NCI-H2029 treated with DMSO at 0.1 percent for 48 hours (cell line): ENCODE measurements around the gene HSF2BP.
A peak's percentile ranks its signal among the peaks of the same experiment; 100 is the strongest.
"Not testable (repeated sequence)": the region's sequence is repeated elsewhere in the genome, so short reads cannot be mapped to it uniquely, and the experiment has no call there.

ENCODE experiments used
- DNase-seq: peaks from one replicate; lab custom pipeline; 2025; lab: John Stamatoyannopoulos, UW

HSF2BP gene

GRCh38 chr21:43651926-43652325 lies 7.4 kb downstream of the HSF2BP start:
- not testable (repeated sequence) for DNase-seq

- DNase-seq = no peak
These were observed 11.1 kb downstream of the HSF2BP start for GRCh38 chr21:43648171-43648570.

GRCh38 chr21:43646550-43647260 lies 12.6 kb downstream of the HSF2BP start:
- DNase-seq = peak; percentile 96

- no peak for DNase-seq
These were observed 13.3 kb downstream of the HSF2BP start for GRCh38 chr21:43645976-43646375.

DNA sequence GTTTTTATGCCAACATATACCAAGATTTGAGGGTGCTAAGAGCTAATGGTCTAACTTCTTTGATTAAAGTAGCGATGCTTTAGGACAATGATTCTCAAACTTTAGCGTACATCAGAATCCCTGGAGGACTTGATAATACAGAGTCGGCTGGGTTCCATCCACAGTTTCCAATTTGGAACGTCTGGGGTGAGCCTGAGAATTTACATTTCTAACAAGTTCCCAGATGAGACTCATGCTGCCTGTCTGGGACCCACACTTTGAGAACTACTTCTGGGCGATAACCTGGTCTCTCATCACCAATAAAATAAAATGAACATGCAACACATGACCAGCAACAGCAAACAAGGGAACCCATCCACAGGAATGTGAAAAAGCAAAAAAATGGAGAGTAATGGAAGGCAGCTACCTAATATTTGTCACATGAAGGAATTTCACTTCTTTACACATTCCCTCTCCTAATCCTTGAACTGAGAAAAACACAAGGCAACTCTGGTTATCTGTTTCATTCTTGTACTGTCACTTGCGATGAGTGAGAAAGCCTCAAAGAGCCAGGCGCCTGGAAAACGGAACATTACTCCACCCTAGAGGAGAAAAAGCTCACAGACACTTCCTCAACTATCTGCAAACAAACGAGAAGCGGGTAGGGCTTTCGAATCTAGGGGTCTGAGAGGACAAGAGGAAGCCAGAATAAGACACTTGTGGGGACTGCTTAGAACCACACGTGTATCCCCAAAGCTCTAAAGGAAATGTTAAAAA lies 14.0 kb downstream of the HSF2BP start:
- no peak for DNase-seq

- no peak for DNase-seq
These were observed 14.7 kb downstream of the HSF2BP start for GRCh38 chr21:43644609-43645008.

DNA sequence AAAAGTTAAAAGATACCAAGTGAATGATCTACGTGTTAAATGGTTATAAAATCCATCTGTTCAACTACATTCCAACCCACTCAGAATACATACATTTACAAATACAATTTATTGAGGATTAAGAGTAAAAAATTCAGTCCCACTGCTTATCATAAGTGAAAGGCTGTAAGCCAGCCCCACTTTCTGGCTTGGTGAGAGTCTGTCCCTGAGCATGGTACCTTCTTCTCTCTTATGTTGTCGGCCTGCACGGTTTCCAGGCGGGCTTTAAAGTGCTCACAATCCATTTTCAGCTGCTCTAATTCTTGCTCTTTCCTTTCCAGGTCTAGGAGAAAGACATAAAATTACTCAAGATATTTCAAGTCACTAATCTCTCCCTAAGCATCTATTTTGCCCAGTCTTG lies 15.2 kb downstream of the HSF2BP start:
- DNase-seq = no peak

GRCh38 chr21:43643193-43643592 lies 16.1 kb downstream of the HSF2BP start:
- no peak for DNase-seq

- no peak for DNase-seq
These were observed 18.9 kb downstream of the HSF2BP start for GRCh38 chr21:43640400-43640799.

DNA sequence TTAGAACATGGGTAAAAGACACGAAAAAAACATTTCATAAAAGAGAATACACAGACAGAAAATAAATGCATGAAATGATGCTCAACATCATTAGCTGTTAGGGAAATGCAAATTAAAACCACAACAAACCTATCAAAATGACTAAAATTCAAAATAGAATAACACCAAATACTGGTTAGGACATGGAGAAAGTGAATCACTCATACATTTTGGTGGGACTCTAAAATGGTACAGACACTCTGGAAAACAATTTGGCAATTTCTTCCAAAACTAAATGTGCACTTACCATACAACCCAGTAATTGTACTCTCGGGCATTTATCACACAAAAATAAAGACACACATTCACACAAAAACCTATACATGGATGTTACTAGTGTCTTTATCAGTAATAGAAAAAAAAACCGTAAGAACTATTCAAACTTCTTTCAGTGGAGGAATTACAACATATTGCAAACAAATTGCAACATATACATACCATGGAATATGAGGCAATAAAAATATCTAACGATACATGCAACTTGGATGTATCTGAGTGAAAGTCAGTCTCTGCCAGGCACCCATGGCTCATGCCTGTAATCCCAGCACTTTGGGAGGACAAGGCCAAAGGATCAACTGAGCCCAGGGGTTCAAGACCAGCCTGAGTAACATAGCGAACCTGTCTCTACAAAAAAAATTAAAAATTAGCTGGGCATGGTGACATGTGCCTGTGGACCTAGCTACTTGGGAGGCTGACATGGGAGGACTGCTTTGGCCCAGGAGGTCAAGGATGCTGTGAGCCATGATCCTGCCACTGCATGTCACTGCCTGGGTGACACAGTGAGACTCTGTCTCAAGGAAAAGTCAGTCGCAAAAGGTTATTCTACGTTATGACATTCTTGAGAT lies 19.6 kb downstream of the HSF2BP start:
- DNase-seq = no peak

DNA sequence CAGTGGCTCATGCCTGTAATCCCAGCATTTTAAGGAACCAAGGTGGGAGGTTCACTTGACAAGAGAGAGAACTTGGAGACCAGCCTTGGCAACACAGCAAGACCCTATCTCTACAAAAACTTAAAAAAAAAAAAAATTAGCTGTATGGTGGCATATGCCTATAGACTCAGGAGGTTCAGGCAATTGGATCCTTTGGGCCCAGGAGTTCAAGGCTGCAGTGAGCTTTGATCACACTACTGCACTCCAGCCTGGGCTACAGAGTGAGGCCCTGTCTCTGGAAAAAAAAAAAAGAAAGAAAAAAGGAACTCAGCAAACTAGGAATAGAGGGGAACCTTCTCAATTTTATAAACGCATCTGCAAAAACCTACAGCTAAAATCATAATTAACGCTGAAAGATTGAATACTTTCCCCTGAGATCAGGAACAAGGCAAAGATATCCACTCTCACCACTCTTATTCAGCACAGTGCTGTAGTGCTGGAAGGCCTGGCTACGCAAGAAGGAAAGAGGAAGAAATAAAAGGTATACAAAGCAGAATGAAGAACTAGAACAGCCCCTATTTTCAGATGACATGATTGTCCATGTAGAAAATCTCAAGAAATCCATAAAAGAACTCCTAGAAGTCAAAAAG lies 21.6 kb downstream of the HSF2BP start:
- DNase-seq = no peak

DNA sequence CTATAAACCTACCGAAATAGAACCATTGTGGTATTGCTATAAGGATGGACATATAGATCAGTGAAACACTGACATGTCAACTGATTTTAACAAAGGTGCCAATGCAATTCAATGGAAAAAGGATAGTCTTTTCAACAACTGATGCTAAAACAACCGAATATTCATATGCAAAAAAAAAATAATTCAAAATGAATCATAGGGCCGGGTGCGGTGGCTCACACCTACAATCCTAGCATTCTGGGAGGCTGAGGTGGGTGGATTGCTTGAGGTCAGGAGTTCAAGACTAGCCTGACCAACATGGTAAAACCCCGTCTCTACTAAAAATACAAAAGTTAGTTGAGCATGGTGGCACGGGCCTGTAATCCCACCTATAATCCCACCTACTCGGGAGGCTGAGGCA lies 23.9 kb downstream of the HSF2BP start:
- DNase-seq = no peak

DNA sequence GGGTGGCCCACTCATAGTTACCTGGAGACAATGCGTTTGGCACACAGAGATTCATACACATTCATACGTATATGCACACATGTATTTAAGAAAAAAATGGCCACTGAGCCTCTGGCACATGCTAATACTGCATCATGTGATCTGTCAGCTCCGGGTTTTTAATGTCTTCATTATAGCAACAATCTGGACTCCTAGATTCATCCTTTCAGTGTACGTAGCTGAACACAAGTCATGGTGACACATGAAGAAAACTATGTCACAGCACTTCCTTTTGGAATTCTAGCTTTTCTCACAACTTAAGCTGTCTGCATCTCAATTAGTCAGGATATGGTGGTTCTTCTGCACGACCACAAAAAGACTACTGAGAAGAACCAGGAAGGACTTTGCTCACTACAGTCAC lies 24.7 kb downstream of the HSF2BP start:
- DNase-seq = no peak

DNA sequence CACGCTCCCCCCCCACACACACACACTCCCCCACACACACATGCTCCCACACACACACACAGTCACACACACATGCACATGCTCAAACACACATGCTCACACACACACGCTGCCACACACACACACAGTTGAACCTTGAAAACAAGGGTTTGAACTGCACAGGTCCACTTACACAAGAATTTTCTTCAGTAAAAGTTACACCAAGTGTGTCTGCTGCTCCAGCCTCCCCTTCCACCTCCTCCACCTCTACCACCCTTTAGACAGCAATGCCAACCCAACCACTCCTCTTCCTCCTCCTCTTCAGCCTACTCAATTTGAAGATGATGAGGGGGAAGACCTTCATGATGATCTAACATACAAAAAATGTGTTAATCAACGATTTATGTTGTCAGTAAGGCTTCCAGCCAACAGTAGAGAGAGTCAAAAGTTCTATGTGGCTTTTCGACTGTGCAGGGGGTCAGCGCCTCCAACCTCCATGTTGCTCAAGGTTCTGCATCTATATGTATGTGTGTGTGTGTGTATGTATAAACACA lies 26.8 kb downstream of the HSF2BP start:
- DNase-seq = no peak

GRCh38 chr21:43631411-43632107 lies 27.7 kb downstream of the HSF2BP start:
- DNase-seq = no peak

DNA sequence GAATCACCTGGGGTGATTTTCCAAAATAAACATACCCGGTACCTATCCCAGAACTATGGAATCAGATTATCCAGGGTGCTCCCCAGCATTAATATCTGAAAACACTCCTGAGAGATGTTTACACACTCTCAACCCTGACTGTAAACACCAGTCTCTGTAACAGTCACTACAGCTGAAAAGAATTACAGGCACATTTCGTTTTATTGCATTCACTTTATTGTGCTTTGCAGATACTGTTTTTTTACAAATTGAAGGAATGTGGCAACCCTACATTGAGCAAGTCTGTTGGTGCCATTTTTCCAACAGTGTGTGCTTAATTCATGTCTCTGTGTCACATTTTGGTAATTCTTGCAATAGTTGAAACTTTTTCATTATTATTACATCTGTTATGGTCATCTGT lies 31.8 kb downstream of the HSF2BP start:
- no peak for DNase-seq

DNA sequence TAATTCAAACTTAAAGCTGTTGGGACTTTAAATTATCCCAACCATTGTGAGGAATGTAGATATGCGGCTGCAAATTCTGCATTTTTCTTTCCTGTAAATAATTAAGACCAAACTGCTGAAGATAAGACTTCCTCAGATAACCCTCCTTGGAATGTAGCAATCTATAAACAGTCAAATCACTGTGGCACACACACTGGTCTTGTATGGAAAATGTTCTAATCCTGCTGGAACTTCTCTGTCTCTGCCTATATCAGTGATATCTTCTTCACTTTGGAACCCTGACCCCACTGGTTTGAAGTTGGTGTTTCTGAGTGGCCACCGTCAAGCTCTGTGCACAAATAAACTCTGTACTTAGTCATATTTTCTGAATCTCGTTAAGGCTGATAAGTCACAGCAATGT lies 32.9 kb downstream of the HSF2BP start:
- DNase-seq = no peak

DNA sequence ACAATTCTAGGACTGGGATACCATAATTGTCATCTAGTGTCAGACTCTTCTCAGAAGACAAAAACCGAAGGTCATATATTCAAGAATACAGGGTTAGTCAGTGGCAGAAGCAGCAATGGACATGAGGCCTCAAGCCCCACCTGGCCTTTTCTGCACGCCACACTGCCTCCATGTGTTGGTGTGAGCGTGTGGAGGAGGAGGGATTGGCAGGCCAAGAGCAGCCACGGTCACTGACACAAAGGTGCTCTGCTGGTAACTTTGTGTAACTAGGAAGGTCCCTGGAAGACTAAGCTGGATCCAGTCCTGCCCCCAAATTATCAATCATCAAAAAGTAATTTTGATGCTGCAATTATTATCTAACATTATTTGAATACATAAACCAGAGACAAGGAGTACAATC lies 34.9 kb downstream of the HSF2BP start:
- no peak for DNase-seq

DNA sequence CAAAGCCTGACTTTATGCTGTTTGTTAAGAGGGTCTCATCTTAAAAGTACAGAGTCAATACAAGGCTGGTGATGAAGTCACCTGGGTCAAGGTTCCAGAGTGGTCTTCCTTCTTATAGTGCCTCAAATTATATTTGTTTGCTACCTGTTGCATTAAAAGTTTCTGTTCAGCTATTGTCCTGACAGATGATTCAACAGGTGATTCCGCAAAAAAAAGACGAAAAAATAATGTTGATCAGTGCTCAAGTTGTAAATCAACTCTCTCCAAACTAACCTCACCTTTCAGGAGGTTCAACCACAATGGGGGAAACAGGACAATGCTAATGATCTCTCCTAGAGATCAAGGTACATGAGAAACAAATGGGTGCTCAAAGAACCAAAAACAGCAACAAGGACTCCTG lies 35.7 kb downstream of the HSF2BP start:
- DNase-seq = no peak

- DNase-seq = no peak
These were observed 36.5 kb downstream of the HSF2BP start for GRCh38 chr21:43622796-43623195.

DNA sequence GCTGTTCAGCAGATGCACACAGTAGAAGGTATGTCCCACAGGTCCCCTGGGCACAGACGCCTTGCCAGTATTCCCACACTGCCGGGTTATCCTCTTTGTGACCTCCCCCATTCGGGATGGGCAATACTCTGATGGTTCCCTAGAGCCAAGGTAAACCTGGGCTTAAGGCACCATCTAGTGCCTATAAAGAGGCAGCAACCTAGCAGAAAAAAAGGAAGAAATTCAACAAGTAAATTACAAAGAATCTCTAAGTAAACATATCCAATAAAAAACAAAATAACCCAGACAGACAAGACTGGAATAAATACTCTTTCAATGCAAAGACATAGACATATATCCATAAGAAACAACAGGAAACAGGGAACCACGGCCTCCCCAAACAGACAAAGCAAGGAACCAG lies 39.4 kb downstream of the HSF2BP start:
- DNase-seq = no peak
